ENCODE measurements around the gene MEIKIN. TPM values are rescaled to one million over a fixed set of nuclear protein-coding genes. Genes with fewer than 3 reads are reported as not detected.

MEIKIN gene
- total RNA-seq, 1 experiment from 2014 or later = not detected

DNA sequence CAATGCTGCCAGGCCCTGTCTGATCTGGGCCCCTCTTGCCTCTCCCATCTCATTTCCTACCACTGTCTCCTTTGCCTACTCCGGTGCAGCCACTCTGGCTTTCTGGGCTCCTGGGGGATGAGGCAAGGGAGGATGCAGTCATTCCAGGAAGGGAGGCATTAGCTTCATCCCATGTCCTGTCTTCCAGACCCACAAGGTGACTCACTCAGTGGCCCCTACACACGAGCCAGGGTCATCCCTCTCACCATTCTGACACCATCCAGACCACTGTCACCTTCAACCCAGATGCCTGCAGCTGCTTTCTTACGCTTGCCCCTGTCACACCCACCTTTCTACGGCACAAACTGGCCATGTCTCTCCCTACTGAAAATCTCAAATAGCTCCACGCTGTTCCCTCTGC is 46.9 kb upstream of the MEIKIN start:
- intact Hi-C loops (cut with micrococcal nuclease; ENCODE audit: unreplicated experiment) = no loop called here
- Histone ChIP-seq H3K36me3 (ENCODE audit: control insufficient read depth, insufficient read depth, low read length) (no peaks in the 10 kb centered on the region), H3K4me3 (ENCODE audit: low read depth in 2 of 2, low read length in 2 of 2) (no peak overlapping the region), H3K27me3 (ENCODE audit: control insufficient read depth, insufficient read depth, low read length) (no peaks in the 10 kb centered on the region), H3K9me3 (ENCODE audit: control insufficient read depth, insufficient read depth, low read depth, low read length) (no peaks in the 10 kb centered on the region), H3K27ac (ENCODE audit: low read length) (no peak overlapping the region), H3K4me1 (ENCODE audit: control insufficient read depth, insufficient read depth, low read length) (no peaks in the 10 kb centered on the region)
- BruUV-seq (replicated peaks) = no TSS peak
- ATAC-seq (no peak), DNase-seq (ENCODE audit: low read depth, low spot score) (no peak)
- TF ChIP-seq, protein P1, sequence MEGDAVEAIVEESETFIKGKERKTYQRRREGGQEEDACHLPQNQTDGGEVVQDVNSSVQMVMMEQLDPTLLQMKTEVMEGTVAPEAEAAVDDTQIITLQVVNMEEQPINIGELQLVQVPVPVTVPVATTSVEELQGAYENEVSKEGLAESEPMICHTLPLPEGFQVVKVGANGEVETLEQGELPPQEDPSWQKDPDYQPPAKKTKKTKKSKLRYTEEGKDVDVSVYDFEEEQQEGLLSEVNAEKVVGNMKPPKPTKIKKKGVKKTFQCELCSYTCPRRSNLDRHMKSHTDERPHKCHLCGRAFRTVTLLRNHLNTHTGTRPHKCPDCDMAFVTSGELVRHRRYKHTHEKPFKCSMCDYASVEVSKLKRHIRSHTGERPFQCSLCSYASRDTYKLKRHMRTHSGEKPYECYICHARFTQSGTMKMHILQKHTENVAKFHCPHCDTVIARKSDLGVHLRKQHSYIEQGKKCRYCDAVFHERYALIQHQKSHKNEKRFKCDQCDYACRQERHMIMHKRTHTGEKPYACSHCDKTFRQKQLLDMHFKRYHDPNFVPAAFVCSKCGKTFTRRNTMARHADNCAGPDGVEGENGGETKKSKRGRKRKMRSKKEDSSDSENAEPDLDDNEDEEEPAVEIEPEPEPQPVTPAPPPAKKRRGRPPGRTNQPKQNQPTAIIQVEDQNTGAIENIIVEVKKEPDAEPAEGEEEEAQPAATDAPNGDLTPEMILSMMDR (IDR thresholded peaks at IDR 0.05) = no peak
- TF ChIP-seq, protein P2, sequence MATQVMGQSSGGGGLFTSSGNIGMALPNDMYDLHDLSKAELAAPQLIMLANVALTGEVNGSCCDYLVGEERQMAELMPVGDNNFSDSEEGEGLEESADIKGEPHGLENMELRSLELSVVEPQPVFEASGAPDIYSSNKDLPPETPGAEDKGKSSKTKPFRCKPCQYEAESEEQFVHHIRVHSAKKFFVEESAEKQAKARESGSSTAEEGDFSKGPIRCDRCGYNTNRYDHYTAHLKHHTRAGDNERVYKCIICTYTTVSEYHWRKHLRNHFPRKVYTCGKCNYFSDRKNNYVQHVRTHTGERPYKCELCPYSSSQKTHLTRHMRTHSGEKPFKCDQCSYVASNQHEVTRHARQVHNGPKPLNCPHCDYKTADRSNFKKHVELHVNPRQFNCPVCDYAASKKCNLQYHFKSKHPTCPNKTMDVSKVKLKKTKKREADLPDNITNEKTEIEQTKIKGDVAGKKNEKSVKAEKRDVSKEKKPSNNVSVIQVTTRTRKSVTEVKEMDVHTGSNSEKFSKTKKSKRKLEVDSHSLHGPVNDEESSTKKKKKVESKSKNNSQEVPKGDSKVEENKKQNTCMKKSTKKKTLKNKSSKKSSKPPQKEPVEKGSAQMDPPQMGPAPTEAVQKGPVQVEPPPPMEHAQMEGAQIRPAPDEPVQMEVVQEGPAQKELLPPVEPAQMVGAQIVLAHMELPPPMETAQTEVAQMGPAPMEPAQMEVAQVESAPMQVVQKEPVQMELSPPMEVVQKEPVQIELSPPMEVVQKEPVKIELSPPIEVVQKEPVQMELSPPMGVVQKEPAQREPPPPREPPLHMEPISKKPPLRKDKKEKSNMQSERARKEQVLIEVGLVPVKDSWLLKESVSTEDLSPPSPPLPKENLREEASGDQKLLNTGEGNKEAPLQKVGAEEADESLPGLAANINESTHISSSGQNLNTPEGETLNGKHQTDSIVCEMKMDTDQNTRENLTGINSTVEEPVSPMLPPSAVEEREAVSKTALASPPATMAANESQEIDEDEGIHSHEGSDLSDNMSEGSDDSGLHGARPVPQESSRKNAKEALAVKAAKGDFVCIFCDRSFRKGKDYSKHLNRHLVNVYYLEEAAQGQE (IDR thresholded peaks at IDR 0.05; ENCODE audit: insufficient read depth in 1 of 2, low read depth in 2 of 2, low read length in 1 of 2) = no peak
- TF ChIP-seq TCF7L2 (IDR thresholded peaks at IDR 0.05; ENCODE audit: low read depth, low read length) (no peak), POLR2AphosphoS5 (IDR thresholded peaks at IDR 0.05; ENCODE audit: low read depth, low read length) (no peak), SIN3A (IDR thresholded peaks at IDR 0.05; ENCODE audit: borderline replicate concordance, insufficient read depth, low read depth, low read length) (no peak)
- in situ Hi-C loops (cut with HindIII; ENCODE audit: low pct_unique_long_range_greater_than_20kb, low sequenced_read_pairs) = no loop called here
- CTCF ChIA-PET = no interaction called here
- POLR2A ChIA-PET = no interaction called here

DNA sequence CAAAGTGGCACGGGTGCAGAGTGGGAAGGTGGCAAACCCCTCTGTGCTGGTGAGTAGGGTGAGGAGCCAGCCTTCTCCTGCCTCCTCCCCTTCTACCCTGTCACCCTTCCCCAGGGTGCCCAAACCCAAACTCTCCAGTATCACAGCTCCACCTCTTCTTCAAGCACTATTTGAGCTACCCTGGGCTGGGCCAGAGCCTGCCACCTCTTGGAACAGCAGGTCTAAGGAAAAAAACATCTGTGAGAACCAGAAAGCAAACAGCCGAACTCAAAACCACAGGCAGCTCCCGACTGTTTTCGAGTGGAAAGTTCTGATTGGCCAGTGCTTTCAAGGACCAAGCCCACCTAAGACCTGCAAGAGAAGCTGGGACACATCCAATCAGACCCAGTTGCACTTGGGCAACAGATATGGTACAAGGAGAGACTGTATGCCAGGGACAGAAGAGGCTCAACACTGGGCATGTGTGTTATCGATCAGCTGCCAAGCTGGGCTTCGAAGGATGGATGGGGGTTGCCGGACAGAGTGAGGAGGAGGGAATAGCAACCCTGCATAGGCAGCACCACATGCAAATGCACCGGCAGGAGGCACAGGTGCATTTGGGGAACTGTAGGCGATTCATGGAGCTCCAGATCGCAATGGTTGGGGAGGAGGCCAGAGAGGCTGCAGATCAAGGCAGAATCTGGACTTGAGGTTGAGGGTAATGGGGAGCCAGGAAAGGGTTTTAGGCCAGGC is 46.3 kb upstream of the MEIKIN start:
- no peaks in the 10 kb centered on the region for H3K9me3 ChIP-seq (ENCODE audit: control insufficient read depth, insufficient read depth, low read depth, low read length)
- no peak overlapping the region for H3K4me3 ChIP-seq (ENCODE audit: low read depth in 2 of 2, low read length in 2 of 2)
- in situ Hi-C loops (cut with HindIII; ENCODE audit: low pct_unique_long_range_greater_than_20kb, low sequenced_read_pairs) (no loop called here), intact Hi-C loops (cut with micrococcal nuclease; ENCODE audit: unreplicated experiment) (no loop called here)
- no peaks in the 10 kb centered on the region for H3K36me3 ChIP-seq (ENCODE audit: control insufficient read depth, insufficient read depth, low read length)
- no TSS peak for BruUV-seq (replicated peaks)
- H3K27ac ChIP-seq (ENCODE audit: low read length) = no peak overlapping the region
- TF ChIP-seq, protein P1 (IDR thresholded peaks at IDR 0.05) = no peak
- TF ChIP-seq, protein P2 (IDR thresholded peaks at IDR 0.05; ENCODE audit: insufficient read depth in 1 of 2, low read depth in 2 of 2, low read length in 1 of 2) = no peak
- TF ChIP-seq TCF7L2 (IDR thresholded peaks at IDR 0.05; ENCODE audit: low read depth, low read length) (no peak), SIN3A (IDR thresholded peaks at IDR 0.05; ENCODE audit: borderline replicate concordance, insufficient read depth, low read depth, low read length) (no peak), POLR2AphosphoS5 (IDR thresholded peaks at IDR 0.05; ENCODE audit: low read depth, low read length) (no peak)
- CTCF ChIA-PET = interaction anchor here (0.5 kb wide), 1 partner anchor 775 kb away, joined by 6 read pairs; no protein-coding TSS in a partner anchor
- POLR2A ChIA-PET = no interaction called here
- no peak for DNase-seq (ENCODE audit: low read depth, low spot score)
- no peaks in the 10 kb centered on the region for H3K27me3 ChIP-seq (ENCODE audit: control insufficient read depth, insufficient read depth, low read length)
- H3K4me1 ChIP-seq (ENCODE audit: control insufficient read depth, insufficient read depth, low read length) = no peaks in the 10 kb centered on the region
- no peak for ATAC-seq

Measured in Panc1 (cell line).